ENCODE results near the gene ARHGEF11. TPM values are rescaled to one million over a fixed set of nuclear protein-coding genes. Genes with fewer than 3 reads are reported as not detected.

ARHGEF11 gene
- total RNA-seq, 2 donors from 2014 or later = 35.2 to 43.3 TPM

DNA sequence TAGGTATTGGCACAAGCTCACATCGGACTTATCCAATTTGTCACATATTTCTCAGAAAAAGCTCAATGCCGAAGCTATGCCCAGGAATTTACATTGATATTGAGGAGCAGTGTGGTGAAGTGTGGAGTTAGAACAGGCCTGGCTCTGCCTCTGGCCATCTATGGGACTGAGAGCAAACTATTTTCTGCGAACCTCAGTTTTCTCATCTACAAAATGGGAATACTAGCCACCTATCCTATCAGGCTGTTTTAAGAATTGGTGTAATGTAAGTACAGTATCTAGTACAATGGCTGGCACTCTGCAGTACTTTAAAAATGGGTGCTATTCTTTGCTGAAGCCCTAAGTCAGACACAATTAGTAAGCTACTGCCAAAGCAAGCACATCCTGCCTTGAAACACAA is 47.2 kb downstream of the ARHGEF11 start:
- TF ChIP-seq, protein P1, sequence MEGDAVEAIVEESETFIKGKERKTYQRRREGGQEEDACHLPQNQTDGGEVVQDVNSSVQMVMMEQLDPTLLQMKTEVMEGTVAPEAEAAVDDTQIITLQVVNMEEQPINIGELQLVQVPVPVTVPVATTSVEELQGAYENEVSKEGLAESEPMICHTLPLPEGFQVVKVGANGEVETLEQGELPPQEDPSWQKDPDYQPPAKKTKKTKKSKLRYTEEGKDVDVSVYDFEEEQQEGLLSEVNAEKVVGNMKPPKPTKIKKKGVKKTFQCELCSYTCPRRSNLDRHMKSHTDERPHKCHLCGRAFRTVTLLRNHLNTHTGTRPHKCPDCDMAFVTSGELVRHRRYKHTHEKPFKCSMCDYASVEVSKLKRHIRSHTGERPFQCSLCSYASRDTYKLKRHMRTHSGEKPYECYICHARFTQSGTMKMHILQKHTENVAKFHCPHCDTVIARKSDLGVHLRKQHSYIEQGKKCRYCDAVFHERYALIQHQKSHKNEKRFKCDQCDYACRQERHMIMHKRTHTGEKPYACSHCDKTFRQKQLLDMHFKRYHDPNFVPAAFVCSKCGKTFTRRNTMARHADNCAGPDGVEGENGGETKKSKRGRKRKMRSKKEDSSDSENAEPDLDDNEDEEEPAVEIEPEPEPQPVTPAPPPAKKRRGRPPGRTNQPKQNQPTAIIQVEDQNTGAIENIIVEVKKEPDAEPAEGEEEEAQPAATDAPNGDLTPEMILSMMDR (IDR thresholded peaks at IDR 0.05) = no peak
- Histone ChIP-seq H3K4me1 (no peaks in the 10 kb centered on the region), H3K9me3 (no peaks in the 10 kb centered on the region), H3K4me3 (no peak overlapping the region), H3K36me3 (no peaks in the 10 kb centered on the region), H3K27ac (no peak overlapping the region), H3K9ac (ENCODE audit: low read depth in 2 of 2, low read length in 2 of 2) (no peak overlapping the region), H3K27me3 (no peaks in the 10 kb centered on the region)
- no peak for DNase-seq
- intact Hi-C loops (cut with DNase I) = no loop called here

DNA sequence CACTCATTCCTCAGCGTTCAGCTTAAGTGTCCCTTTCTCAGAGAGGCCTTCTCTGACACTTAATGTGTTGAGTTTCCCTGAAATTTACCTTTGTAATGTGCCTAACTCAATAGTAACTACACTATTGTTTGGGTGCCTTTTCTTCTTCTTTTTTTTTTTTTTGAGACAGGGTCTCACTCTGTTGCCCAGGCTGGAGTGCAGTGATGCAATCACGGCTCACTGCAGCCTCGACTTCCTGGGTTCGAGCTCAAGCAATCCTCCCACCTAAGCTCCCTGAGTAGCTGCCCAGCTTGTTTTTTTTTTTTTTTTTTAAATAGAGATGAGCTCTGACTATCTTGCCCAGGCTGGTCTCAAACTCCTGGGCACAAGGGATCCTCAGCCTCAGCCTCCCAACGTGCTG is 50.1 kb downstream of the ARHGEF11 start:
- intact Hi-C loops (cut with DNase I) = no loop called here
- H3K9ac ChIP-seq (ENCODE audit: low read depth in 2 of 2, low read length in 2 of 2) = no peak overlapping the region
- H3K36me3 ChIP-seq = no peaks in the 10 kb centered on the region
- TF ChIP-seq, protein P1 (IDR thresholded peaks at IDR 0.05) = no peak
- H3K27me3 ChIP-seq = no peaks in the 10 kb centered on the region
- no peak overlapping the region for H3K27ac ChIP-seq
- H3K4me3 ChIP-seq = no peak overlapping the region
- no peak for DNase-seq
- no peaks in the 10 kb centered on the region for H3K9me3 ChIP-seq
- H3K4me1 ChIP-seq = no peaks in the 10 kb centered on the region

DNA sequence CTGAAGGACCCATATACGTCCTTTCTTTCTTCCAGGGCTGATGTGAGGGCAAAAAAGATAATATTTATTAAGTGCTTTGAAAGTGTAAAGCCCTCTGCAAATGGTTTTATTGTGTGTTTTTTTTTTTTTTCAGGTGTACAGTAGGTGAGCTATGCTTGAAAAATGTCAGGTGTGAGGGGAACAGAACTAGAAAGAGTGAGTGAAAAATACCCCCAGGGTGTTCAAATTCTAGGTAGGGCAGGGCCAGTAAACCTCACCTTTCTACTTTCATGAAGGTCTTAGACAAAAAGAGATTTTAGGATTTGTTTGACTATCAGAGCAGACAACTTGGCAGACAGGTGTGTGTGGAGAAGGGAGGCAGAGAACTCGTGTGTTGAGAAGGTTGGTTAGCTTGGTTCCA is 51.3 kb downstream of the ARHGEF11 start:
- H3K4me3 ChIP-seq = no peak overlapping the region
- intact Hi-C loops (cut with DNase I) = no loop called here
- no peaks in the 10 kb centered on the region for H3K27me3 ChIP-seq
- H3K9me3 ChIP-seq = no peaks in the 10 kb centered on the region
- H3K9ac ChIP-seq (ENCODE audit: low read depth in 2 of 2, low read length in 2 of 2) = no peak overlapping the region
- H3K36me3 ChIP-seq = no peaks in the 10 kb centered on the region
- H3K27ac ChIP-seq = peak overlapping the region; percentile 42
- TF ChIP-seq, protein P1 (IDR thresholded peaks at IDR 0.05) = no peak
- DNase-seq = no peak
- H3K4me1 ChIP-seq = no peaks in the 10 kb centered on the region

DNA sequence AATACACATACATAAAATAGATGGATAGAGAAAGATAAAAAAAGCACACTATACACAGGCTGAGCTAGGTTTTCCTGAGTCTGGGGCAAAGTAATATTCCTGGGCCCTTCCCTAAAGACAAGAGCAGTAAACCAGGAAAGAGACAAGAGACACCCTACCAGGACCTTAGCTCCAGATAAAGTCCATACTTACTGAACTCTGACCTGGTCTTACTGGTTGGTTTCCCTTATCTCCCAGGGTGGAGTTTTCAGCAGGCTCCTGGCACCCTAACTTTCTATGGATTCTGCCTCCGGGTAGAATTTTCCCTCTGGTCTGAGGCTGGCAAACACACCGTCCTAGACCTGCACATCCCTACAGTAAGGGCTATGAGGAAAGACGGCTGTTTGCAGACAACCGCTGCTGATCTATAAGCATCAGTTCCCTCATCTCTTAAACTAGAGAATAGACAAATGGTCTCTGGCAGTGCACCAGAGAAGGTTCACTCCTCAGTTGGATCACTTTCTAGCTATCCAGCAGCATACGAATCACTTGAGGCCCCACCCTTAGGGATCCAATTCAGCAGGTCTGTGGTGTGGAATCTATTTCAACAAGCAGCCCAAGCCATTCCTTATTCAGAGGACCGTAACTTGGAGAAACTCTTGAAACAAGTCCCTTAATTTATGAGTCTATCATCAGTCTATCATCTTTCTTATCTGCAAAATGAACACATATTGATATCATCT is 52.0 kb downstream of the ARHGEF11 start:
- Histone ChIP-seq H3K36me3 (no peaks in the 10 kb centered on the region), H3K4me3 (no peak overlapping the region), H3K9ac (ENCODE audit: low read depth in 2 of 2, low read length in 2 of 2) (no peak overlapping the region), H3K4me1 (no peaks in the 10 kb centered on the region), H3K27ac (peak overlapping the region; percentile 42), H3K27me3 (no peaks in the 10 kb centered on the region), H3K9me3 (no peaks in the 10 kb centered on the region)
- DNase-seq = peak; percentile 51
- TF ChIP-seq, protein P1 (IDR thresholded peaks at IDR 0.05) = no peak
- intact Hi-C loops (cut with DNase I) = no loop called here

DNA sequence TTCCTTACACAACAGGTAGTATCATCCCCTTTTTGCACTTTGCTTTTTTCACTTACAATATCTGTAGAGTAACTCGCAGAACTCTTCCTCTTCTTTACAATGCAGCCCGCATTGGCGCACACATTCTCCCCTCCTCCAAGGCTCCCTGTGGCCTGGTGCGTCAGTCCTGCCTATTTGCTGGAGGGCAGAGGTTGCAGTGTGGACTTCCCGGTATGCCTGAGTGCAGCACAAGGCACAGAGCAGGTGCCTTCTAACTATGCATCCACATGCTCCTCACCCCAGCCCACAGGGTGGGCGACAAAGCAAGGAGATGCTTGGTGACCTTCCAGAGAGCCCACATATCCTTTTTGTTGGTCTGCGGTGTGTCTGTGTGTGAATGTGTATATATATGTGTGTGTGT is 53.3 kb downstream of the ARHGEF11 start:
- intact Hi-C loops (cut with DNase I) = no loop called here
- no peak for DNase-seq
- no peaks in the 10 kb centered on the region for H3K27me3 ChIP-seq
- no peak overlapping the region for H3K4me3 ChIP-seq
- H3K9ac ChIP-seq (ENCODE audit: low read depth in 2 of 2, low read length in 2 of 2) = no peak overlapping the region
- H3K36me3 ChIP-seq = no peaks in the 10 kb centered on the region
- H3K27ac ChIP-seq = peak overlapping the region; percentile 42
- H3K4me1 ChIP-seq = no peaks in the 10 kb centered on the region
- TF ChIP-seq, protein P1 (IDR thresholded peaks at IDR 0.05) = no peak
- H3K9me3 ChIP-seq = no peaks in the 10 kb centered on the region

Data from colonic mucosa (tissue), 4 donors.